ENCODE data around the gene BAIAP2.

DNA sequence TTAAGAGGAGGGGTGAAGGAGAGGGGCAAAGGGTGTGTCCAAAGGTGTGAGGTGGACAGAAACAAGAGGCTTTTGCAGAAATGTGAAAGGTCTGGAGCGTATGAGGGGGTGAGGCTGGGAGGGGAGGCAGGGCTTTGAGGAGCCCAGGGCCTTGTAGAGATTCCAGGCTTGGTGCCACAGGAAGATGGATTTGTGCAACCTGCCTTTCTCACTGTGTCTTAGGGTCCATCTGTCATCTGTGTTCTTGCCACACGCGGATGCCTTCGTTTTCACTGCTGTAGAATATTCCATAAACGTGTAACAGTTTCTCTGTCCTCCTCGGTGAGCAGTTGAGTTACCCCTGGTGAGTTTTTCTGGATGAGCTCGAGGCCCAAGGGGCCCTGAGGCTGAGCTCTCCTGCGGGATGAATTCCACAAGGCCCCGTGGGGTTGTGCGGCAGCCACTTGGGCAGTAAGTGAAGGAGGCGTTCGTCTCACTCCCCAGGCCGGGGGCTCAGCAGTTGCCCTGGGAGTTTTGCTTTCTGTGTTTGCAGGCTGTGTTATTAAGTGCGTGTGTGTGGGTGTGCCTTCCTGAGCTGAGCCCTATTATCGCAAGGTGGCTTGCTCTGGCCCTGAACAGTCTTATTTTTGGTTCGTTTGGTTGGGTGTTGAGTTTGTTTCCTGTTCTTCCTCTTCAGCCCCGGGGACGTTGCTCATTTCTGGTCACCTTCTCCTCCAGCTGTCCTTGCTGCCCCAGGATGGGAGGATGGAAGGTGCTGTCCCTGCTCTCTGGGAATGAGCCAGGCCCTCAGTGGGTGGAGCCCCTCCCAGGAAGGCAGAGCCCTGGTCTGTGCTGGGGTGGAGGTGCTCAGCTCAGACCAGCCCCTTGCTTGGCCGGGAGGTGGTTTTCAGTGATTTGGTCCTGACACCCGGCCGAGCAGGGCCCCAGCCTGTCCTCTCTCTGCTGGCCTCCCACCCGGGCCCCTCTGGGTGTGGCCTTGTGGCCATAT is 28.4 kb downstream of the BAIAP2 start:
- TF ChIP-seq CSDC2 (CRISPR knock-in tag; IDR thresholded peaks at IDR 0.05) (no peak), ZNF70 (CRISPR knock-in tag; IDR thresholded peaks at IDR 0.05) (no peak), ZFP30 (CRISPR knock-in tag; IDR thresholded peaks at IDR 0.05) (no peak), BACH2 (CRISPR knock-in tag; IDR thresholded peaks at IDR 0.05; ENCODE audit: borderline replicate concordance) (no peak), ARNTL (CRISPR knock-in tag; IDR thresholded peaks at IDR 0.05; ENCODE audit: borderline replicate concordance, low read depth) (no peak), TCF4 (CRISPR knock-in tag; IDR thresholded peaks at IDR 0.05; ENCODE audit: borderline replicate concordance) (no peak), OSR1 (CRISPR knock-in tag; IDR thresholded peaks at IDR 0.05) (no peak), ZFP3 (CRISPR knock-in tag; IDR thresholded peaks at IDR 0.05) (no peak), SNAI2 (CRISPR knock-in tag; IDR thresholded peaks at IDR 0.05) (no peak), GLIS3 (CRISPR knock-in tag; IDR thresholded peaks at IDR 0.05) (no peak)
- TF ChIP-seq, protein P1, sequence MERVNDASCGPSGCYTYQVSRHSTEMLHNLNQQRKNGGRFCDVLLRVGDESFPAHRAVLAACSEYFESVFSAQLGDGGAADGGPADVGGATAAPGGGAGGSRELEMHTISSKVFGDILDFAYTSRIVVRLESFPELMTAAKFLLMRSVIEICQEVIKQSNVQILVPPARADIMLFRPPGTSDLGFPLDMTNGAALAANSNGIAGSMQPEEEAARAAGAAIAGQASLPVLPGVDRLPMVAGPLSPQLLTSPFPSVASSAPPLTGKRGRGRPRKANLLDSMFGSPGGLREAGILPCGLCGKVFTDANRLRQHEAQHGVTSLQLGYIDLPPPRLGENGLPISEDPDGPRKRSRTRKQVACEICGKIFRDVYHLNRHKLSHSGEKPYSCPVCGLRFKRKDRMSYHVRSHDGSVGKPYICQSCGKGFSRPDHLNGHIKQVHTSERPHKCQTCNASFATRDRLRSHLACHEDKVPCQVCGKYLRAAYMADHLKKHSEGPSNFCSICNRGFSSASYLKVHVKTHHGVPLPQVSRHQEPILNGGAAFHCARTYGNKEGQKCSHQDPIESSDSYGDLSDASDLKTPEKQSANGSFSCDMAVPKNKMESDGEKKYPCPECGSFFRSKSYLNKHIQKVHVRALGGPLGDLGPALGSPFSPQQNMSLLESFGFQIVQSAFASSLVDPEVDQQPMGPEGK (CRISPR knock-in tag; IDR thresholded peaks at IDR 0.05; ENCODE audit: borderline replicate concordance) = no peak
- TF ChIP-seq, protein P2, sequence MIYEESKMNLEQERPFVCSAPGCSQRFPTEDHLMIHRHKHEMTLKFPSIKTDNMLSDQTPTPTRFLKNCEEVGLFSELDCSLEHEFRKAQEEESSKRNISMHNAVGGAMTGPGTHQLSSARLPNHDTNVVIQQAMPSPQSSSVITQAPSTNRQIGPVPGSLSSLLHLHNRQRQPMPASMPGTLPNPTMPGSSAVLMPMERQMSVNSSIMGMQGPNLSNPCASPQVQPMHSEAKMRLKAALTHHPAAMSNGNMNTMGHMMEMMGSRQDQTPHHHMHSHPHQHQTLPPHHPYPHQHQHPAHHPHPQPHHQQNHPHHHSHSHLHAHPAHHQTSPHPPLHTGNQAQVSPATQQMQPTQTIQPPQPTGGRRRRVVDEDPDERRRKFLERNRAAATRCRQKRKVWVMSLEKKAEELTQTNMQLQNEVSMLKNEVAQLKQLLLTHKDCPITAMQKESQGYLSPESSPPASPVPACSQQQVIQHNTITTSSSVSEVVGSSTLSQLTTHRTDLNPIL (CRISPR knock-in tag; IDR thresholded peaks at IDR 0.05; ENCODE audit: low read depth) = no peak
- TF ChIP-seq, protein P3, sequence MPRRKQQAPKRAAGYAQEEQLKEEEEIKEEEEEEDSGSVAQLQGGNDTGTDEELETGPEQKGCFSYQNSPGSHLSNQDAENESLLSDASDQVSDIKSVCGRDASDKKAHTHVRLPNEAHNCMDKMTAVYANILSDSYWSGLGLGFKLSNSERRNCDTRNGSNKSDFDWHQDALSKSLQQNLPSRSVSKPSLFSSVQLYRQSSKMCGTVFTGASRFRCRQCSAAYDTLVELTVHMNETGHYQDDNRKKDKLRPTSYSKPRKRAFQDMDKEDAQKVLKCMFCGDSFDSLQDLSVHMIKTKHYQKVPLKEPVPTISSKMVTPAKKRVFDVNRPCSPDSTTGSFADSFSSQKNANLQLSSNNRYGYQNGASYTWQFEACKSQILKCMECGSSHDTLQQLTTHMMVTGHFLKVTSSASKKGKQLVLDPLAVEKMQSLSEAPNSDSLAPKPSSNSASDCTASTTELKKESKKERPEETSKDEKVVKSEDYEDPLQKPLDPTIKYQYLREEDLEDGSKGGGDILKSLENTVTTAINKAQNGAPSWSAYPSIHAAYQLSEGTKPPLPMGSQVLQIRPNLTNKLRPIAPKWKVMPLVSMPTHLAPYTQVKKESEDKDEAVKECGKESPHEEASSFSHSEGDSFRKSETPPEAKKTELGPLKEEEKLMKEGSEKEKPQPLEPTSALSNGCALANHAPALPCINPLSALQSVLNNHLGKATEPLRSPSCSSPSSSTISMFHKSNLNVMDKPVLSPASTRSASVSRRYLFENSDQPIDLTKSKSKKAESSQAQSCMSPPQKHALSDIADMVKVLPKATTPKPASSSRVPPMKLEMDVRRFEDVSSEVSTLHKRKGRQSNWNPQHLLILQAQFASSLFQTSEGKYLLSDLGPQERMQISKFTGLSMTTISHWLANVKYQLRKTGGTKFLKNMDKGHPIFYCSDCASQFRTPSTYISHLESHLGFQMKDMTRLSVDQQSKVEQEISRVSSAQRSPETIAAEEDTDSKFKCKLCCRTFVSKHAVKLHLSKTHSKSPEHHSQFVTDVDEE (CRISPR knock-in tag; IDR thresholded peaks at IDR 0.05) = no peak
- TF ChIP-seq, protein P4, sequence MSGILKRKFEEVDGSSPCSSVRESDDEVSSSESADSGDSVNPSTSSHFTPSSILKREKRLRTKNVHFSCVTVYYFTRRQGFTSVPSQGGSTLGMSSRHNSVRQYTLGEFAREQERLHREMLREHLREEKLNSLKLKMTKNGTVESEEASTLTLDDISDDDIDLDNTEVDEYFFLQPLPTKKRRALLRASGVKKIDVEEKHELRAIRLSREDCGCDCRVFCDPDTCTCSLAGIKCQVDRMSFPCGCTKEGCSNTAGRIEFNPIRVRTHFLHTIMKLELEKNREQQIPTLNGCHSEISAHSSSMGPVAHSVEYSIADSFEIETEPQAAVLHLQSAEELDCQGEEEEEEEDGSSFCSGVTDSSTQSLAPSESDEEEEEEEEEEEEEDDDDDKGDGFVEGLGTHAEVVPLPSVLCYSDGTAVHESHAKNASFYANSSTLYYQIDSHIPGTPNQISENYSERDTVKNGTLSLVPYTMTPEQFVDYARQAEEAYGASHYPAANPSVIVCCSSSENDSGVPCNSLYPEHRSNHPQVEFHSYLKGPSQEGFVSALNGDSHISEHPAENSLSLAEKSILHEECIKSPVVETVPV (CRISPR knock-in tag; IDR thresholded peaks at IDR 0.05) = no peak
